NCI-H345 (cell line): ENCODE results near the gene SPOCK2.
"Not testable (repeated sequence)": the region's sequence is repeated elsewhere in the genome, so short reads cannot be mapped to it uniquely, and the experiment has no call there.

ENCODE experiments used
- DNase-seq: peaks from one replicate; lab custom pipeline; 2025; lab: John Stamatoyannopoulos, UW

Gene SPOCK2

DNA sequence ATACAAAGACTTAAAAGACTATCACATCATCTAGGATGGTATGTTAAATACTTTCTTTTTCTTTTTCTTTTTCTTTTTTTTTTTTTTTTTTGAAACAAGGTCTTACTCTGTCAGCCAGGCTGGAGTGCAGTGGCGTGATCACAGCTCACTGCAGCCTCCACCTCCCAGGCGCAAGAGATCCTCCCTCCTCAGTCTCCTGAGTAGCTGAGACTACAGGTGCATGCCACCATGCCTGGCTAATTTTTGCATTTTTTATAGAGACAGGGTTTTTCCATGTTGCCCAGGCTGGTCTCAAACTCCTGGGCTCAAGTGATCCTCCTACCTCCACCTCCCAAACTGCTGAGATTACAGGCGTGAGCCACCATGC is 19.6 kb upstream of the SPOCK2 start:
- DNase-seq = not testable (repeated sequence)

- DNase-seq = no peak
Measured at GRCh38 chr10:72107325-72108003, 19.1 kb upstream of the SPOCK2 start.

DNA sequence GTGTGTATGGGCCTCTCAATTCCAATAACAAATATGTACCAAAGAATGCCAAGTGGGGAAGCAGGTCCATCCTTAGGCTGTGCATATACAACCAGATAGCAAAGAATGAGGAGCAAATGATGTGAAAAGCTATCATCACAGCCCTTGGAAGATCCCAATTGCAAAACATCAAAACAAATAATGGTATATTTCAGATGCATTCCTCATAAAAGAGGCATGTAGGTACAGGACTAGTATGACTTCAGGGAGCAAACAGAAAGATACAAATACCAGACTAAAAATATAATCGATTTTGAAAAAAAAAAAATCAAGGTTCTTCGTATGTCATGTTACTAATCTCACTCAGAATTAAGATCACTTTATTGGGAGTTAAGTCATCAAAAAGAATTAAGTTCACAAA is 18.5 kb upstream of the SPOCK2 start:
- no peak for DNase-seq

DNA sequence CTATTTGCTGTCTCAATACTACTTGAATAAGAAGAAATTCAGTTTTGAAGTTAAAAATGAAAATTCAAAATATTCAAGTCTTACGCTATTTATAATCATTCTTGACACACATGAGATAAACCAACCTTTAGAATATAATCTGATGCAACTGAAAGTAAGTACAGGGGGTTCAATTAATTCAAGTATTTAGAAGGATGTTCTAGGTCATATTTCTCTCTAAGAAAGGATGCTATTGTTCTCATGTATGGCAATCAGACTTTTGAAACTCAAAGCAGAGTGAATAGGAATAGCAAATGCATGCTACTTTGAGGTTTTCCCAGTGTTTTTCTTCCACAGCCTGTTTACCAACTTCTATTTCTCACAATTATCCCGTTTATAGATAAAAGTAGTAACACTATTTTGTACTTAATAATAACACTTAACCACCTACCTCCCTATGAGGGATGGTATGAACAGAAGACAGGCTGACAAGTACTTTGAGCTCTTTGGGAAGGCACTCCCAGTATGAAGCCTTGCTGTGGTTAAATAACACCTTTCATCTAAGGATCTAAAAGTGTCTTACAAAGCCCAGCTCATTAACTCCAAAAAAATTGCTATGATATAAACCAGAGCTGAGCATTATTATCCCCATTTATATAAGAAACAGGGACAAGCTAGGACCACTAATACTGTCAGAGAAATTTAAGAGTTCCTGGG is 18.0 kb upstream of the SPOCK2 start:
- no peak for DNase-seq

GRCh38 chr10:72105710-72106109 is 17.4 kb upstream of the SPOCK2 start:
- no peak for DNase-seq

GRCh38 chr10:72105098-72105475 is 16.7 kb upstream of the SPOCK2 start:
- DNase-seq = no peak

DNA sequence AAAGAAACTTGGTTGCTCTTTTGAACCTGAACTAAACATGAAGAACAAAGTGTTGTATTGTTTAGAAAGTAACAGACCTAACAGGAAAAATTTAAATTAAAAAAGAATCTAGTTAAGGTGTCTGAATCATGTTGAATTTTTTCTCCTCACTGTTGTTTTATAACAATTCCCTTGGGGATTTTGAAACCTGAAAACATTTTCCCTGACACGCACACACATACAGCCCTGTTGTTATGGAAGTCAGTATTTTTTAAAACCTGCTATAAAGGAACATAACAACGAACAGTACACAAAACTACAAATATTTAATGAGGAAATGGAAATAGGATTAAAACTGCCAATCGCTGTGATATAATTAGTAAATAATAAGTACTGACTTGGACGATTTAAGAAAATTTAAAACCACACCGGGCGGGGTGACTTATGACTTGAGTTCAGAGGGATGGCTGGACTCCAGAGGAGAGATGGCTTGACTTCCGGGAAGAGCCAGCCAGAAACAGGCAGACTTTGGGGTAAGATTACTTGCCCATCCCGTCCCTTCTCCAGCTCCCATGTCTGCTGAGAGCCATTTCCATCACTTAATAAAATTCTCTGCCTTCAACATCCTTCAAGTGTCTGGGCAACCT is 16.2 kb upstream of the SPOCK2 start:
- no peak for DNase-seq

GRCh38 chr10:72099600-72099921 is 11.2 kb upstream of the SPOCK2 start:
- DNase-seq = no peak

DNA sequence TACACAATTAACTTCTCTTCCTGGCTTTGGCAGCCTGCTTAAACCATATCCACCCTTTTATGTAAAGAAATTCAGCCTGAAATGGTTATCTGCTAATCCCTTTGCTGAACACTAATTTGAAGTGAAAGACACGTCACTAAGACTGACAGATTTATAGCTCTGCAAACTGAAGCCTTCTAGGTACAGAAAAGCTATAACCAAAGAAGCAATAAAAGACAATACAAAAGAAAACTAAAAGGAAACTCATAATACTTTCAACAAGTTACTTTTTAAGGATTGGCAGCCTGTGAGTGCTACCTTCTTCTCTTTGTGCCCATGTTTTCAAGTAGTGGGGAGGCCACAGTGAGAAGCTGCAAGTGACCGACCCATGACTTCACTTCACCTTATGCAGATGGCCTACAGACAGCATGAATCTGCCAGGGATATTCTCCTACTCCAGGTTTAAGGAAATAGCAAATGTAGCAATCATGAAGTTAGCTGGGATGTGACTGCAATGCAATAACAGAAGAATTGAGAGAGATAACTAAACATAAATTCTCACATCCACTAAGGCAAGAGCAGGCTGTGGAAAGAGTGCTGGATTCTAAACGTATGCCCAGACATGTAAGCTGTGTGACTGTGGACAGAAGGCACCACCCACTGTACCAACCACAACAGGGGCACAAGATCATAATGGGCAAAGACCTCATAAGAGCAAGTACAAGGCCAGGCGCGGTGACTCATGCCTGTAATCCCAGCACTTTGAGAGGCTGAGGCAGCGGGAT is 10.7 kb upstream of the SPOCK2 start:
- DNase-seq = no peak

- DNase-seq = no peak
Measured at GRCh38 chr10:72098301-72098835, 10.0 kb upstream of the SPOCK2 start.

- DNase-seq = no peak
Measured at GRCh38 chr10:72097448-72098300, 9.3 kb upstream of the SPOCK2 start.

DNA sequence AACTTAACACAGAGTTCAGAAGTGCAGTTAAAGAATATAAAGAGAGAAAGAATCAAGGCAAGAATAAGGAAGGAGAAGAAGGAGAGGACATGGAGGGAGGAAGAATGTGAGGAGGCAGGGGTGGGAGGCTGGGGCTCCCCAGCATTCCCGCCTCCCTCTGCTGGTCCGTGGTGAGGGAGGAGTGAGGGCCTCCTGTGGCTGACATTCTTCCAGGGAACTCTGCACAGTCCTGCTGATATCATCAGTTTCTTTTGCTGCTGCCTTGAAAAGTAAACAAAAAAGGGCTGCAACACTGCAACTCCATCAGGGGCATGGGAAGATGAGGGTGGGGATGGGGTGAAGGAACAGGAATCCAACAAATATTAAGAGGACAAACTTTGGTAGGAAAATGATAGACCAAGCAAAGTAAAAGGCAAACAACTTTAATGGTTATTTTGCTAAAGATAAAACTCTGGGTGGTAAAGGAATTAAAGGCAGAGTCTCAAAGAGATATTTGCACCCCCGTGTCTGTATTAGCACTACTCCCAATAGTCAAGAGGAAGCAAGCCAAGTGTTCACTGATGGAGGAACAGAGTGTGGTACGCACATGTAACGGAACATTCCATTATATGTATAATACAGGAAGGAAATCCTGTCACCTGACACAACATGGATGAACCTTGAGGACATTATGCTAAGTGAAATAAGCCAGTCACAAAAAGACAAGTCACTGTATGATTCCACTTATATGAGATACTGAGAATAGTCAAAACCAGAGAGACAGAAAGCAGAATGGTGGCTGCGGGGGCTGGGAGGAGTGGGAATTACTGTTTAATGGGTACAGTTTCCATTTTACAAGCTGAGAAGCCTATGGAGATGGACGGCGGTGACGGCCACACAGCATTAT is 8.0 kb upstream of the SPOCK2 start:
- DNase-seq = no peak

GRCh38 chr10:72095195-72095594 is 6.8 kb upstream of the SPOCK2 start:
- DNase-seq = no peak

DNA sequence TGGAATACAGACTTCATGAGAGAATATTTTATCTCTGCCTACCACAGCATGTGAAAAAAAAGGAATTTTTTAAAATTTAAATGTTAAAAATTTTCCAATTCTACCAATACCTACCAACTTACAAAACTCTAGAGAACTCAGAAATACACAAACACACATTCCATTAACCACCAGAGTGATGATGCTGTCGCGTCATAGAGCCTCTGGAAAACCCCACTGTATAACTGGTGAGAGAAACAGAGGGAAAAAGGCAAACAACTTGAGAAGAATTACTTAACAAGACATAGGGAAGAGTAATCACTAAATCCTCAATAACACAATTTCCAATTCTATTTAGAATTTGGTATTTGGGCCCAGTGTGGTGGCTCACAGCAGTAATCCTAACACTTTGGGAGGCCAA is 6.2 kb upstream of the SPOCK2 start:
- no peak for DNase-seq

GRCh38 chr10:72093450-72093849 is 5.1 kb upstream of the SPOCK2 start:
- DNase-seq = no peak

- DNase-seq = no peak
Measured at GRCh38 chr10:72092987-72093386, 4.6 kb upstream of the SPOCK2 start.

- no peak for DNase-seq
Measured at GRCh38 chr10:72092171-72092924, 4.0 kb upstream of the SPOCK2 start.

GRCh38 chr10:72090326-72090725 is 2.0 kb upstream of the SPOCK2 start:
- no peak for DNase-seq

GRCh38 chr10:72089618-72090017 is 1.3 kb upstream of the SPOCK2 start:
- DNase-seq = no peak
